Stimulated activated CD4-positive, alpha-beta T cell treated with anti-CD3 and anti-CD28 coated beads, Interleukin-2, amount 100 ng/mL, for 4 hours (primary cell): ENCODE data around the gene NPSR1.
"Not testable (repeated sequence)": the region's sequence is repeated elsewhere in the genome, so short reads cannot be mapped to it uniquely, and the experiment has no call there.

ENCODE experiments used
- DNase-seq: peaks from one replicate; pipeline ENCODE4 v3.0.0-alpha.2; 2020; ENCODE audit warnings: low read depth

Gene NPSR1

GRCh38 chr7:34869057-34869456, 211.0 kb downstream of the NPSR1 start:
- DNase-seq, result no peak

DNA sequence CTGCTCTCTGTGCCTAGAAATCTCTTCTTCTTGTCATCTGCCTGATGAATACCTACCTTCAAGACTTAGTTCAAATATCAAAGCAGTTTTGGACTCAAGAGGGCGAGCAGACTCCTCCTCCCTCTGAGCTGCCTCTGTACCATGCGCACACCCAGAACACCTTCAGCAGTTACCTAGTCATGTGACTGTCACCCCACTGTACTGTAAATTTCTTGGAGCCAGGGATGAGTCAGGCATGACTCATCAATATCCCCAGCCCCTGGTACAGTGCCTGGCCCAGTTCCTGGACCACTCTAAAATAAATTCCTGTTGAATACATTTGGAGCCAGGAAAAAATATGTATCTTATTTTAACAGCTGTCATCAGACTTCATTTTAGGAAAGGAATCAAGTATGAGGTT, 212.0 kb downstream of the NPSR1 start:
- not testable (repeated sequence) for DNase-seq

- DNase-seq, result not testable (repeated sequence)
Measured at GRCh38 chr7:34874329-34874728, 216.3 kb downstream of the NPSR1 start.

GRCh38 chr7:34875481-34875880, 217.5 kb downstream of the NPSR1 start:
- no peak for DNase-seq

- not testable (repeated sequence) for DNase-seq
Measured at GRCh38 chr7:34878944-34879735, 221.1 kb downstream of the NPSR1 start.

- DNase-seq, result no peak
Measured at GRCh38 chr7:34879871-34880270, 221.9 kb downstream of the NPSR1 start.

- not testable (repeated sequence) for DNase-seq
Measured at GRCh38 chr7:34883855-34884254, 225.8 kb downstream of the NPSR1 start.

DNA sequence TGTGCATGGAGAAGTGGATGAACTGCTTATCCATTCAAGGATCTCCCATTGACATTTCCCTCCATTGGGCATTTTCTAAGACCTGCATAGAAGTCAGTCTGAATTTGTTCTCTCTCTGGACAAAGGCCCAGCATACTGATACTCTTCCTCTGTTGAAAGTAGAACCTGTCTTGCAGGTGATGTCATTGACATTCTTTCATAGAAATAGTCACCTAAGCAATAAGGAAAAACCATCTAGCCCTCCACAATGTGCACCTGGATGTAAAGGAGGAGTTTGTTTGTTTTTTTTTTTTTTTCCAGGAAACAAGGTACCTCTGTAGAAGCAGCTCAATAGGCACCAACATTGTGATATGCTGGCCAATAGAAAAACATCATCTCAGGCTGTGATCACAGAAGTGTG, 228.8 kb downstream of the NPSR1 start:
- DNase-seq, result no peak

DNA sequence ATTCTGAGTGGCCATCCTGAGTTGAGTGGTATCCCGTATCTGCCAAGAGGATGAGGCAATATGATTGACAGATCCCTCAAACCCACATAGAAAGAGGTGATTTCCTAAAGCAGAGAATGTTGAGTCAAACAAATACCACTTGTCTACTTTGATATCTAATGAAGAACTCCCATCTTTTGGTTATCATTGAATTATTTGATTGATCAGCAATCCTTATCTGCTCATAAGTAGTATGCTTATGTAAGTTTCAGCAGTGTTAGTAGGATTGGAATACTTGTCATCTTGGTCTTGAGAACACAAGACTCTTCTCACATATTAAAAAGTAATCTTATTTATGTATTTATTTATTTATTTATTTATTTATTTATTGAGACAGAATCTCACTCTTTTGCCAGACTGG, 231.9 kb downstream of the NPSR1 start:
- no peak for DNase-seq

DNA sequence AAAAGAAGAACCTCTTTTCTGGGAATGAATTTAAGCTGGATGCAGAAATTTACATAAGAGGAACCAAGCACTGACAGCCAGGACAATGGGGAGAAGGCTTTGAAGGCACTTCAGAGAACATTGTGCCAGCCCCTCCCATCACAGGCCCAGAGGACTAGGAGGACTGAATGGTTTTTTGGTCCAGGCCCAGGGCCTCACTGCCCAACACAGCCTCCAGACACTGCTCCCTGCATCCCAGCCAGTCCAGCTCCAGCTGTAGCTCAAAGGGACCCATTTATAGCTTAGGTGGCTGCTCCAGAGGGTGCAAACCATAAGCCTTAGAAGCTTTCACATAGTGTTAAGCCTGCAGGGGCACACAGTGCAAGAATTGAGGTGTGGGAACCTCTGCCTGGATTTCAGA, 237.2 kb downstream of the NPSR1 start:
- DNase-seq, result no peak
